ENCODE results near the gene CFAP221. TPM values are rescaled to one million over a fixed set of nuclear protein-coding genes. Genes with fewer than 3 reads are reported as not detected.

CFAP221 gene
- total and polyA plus RNA-seq, 10 of the 15 experiments (the other 5 are each of a cell fraction or from before 2014, with no cell fraction given): not detected

DNA sequence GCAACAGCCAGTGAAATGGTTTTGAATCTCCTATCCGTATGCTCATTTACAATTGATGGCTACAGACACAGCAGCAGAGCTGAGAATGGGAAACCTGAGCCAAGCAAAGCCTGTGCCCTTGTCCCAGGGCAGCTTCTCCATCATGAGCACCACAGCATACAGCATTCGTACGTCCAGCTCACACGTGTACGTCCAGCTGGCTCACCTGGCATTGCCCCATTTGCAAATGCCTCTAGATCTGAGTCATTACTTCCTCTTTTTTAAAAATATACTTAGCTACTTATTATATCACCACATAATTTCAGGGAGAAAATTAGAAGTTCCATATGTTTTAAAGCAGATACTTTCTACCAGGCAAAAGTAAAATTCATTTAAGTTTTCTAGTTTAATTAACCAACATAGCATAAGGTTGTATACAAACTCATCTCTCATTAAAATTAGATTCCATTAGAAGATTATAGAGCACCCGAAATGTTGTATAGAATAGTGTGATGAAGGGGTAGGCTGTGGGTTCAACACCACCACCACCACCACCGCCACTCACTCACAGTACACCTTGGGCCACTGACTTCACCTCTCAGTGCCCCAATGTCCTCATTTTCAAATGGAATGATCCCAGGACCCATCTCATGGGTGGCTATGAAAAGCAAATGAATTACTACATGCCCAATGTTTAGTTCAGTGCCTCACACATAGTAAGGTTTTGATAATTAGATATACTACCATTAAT, 103.4 kb downstream of the CFAP221 start:
- no peaks in the 10 kb centered on the region for H3K79me2 ChIP-seq (ENCODE audit: control insufficient read depth, insufficient read depth, low read length)
- ChIA-PET RAD21 (ENCODE audit: unreplicated experiment) (interaction anchor here (0.6 to 1.2 kb wide), 3 partner anchors 31 to 527 kb away, joined by 3 to 4 read pairs (median 3); partner anchors contain the start of gene TMEM177), POLR2A (interaction anchor here (0.6 kb wide), 1 partner anchor 123 kb away, joined by 4 read pairs; no protein-coding TSS in a partner anchor), CTCF (interaction anchor here (1.0 to 1.4 kb wide), 7 partner anchors 10 to 528 kb away, joined by 3 to 7 read pairs (median 4); no protein-coding TSS in a partner anchor), SMC1A (ENCODE audit: uncharacterized antibody, unreplicated experiment) (interaction anchor here (0.9 to 2.6 kb wide), 4 partner anchors 10 to 529 kb away, joined by 3 to 8 read pairs (median 4); no protein-coding TSS in a partner anchor)
- intact Hi-C loops (cut with micrococcal nuclease; ENCODE audit: unreplicated experiment): no loop called here
- no peak overlapping the region for H3K9ac ChIP-seq (ENCODE audit: control insufficient read depth, insufficient read depth, low read length)
- peaks cover 2% of the 10 kb centered on the region; the same call in 2 of the 3 replicates for H3K9me3 ChIP-seq (replicated peaks; ENCODE audit: control insufficient read depth, insufficient read depth, low read length)
- H4K20me1 ChIP-seq (ENCODE audit: control insufficient read depth, insufficient read depth): no peaks in the 10 kb centered on the region
- H2AFZ ChIP-seq (ENCODE audit: control insufficient read depth, low read depth, low read length): no peak overlapping the region
- no peak for FAIRE-seq
- BruUV-seq (replicated peaks): no TSS peak
- H3K27me3 ChIP-seq (replicated peaks in 1 of 2; ENCODE audit: control insufficient read depth in 2 of 2, insufficient read depth in 2 of 2, low read length in 1 of 2): no peaks in the 10 kb centered on the region
- peak; percentile 95 for ATAC-seq
- peak; percentile 35 for DNase-seq (ENCODE audit: low read depth, low spot score)
- no peaks in the 10 kb centered on the region for H3K36me3 ChIP-seq (ENCODE audit: control insufficient read depth in 2 of 2, insufficient read depth in 2 of 2, low read length in 1 of 2)
- in situ Hi-C loops (cut with MboI): no loop called here
- no peak overlapping the region; the same call in 1 of the 2 replicates for H3K4me2 ChIP-seq (ENCODE audit: control insufficient read depth, insufficient read depth)
- no peak overlapping the region for H3K4me3 ChIP-seq
- H3K4me1 ChIP-seq (ENCODE audit: control insufficient read depth, insufficient read depth, low read length): peaks cover 4% of the 10 kb centered on the region; the same call in 1 of the 2 replicates
- 10% methylated on average over 7 of the region's 7 CpGs for whole genome bisulfite sequencing (ENCODE audit: insufficient coverage, insufficient replicate concordance, low lambda C conversion rate, missing lambda C conversion rate)
- H3K27ac ChIP-seq (ENCODE audit: control insufficient read depth, insufficient read depth): no peak overlapping the region
- TF ChIP-seq EP300 (IDR thresholded peaks at IDR 0.05; ENCODE audit: borderline replicate concordance in 1 of 2, control insufficient read depth in 1 of 2, low read depth in 2 of 2, low read length in 2 of 2): 0 out of 4 replicates have a peak, but pooled peaks of 1 of the 2 experiments have one; percentile 16
- TF ChIP-seq, protein P1, sequence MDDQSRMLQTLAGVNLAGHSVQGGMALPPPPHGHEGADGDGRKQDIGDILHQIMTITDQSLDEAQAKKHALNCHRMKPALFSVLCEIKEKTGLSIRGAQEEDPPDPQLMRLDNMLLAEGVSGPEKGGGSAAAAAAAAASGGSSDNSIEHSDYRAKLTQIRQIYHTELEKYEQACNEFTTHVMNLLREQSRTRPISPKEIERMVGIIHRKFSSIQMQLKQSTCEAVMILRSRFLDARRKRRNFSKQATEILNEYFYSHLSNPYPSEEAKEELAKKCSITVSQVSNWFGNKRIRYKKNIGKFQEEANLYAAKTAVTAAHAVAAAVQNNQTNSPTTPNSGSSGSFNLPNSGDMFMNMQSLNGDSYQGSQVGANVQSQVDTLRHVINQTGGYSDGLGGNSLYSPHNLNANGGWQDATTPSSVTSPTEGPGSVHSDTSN (IDR thresholded peaks at IDR 0.05; ENCODE audit: insufficient replicate concordance, low read depth, low read length): no peak
- TF ChIP-seq, protein P2, sequence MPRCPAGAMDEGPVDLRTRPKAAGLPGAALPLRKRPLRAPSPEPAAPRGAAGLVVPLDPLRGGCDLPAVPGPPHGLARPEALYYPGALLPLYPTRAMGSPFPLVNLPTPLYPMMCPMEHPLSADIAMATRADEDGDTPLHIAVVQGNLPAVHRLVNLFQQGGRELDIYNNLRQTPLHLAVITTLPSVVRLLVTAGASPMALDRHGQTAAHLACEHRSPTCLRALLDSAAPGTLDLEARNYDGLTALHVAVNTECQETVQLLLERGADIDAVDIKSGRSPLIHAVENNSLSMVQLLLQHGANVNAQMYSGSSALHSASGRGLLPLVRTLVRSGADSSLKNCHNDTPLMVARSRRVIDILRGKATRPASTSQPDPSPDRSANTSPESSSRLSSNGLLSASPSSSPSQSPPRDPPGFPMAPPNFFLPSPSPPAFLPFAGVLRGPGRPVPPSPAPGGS (IDR thresholded peaks at IDR 0.05; ENCODE audit: borderline replicate concordance, insufficient read depth, low read depth, low read length, poor library complexity, severe bottlenecking): no peak
- peak; percentile 62; the same call in 1 of the 2 replicates for TF ChIP-seq IRF4 (IDR thresholded peaks at IDR 0.05; ENCODE audit: low read depth, low read length)
- TF ChIP-seq POU2F2 (IDR thresholded peaks at IDR 0.05; ENCODE audit: borderline replicate concordance, low read depth, low read length): peak; percentile 76; the same call in 1 of the 3 replicates
- TF ChIP-seq EED (IDR thresholded peaks at IDR 0.05; ENCODE audit: low read depth): no peak
- no peak for TF ChIP-seq ATF7 (IDR thresholded peaks at IDR 0.05; ENCODE audit: low read depth)
- TF ChIP-seq TAF1 (IDR thresholded peaks at IDR 0.05; ENCODE audit: borderline replicate concordance, low read depth, low read length): no peak
- TF ChIP-seq KDM1A (IDR thresholded peaks at IDR 0.05; ENCODE audit: borderline replicate concordance): no peak
- peak; percentile 74 for TF ChIP-seq JUNB (IDR thresholded peaks at IDR 0.05)
- TF ChIP-seq GABPA (IDR thresholded peaks at IDR 0.05; ENCODE audit: low read depth): no peak
- TF ChIP-seq BHLHE40 (IDR thresholded peaks at IDR 0.05; ENCODE audit: borderline replicate concordance in 1 of 2, low read depth in 2 of 2, low read length in 1 of 2): peak; percentile 63 to 77; a peak in 3 of 4 replicates
- no peak for TF ChIP-seq HDAC2 (IDR thresholded peaks at IDR 0.05)
- peak; percentile 27; the same call in 1 of the 2 replicates for TF ChIP-seq TCF3 (IDR thresholded peaks at IDR 0.05; ENCODE audit: borderline replicate concordance, insufficient read depth, low read depth, low read length)
- no peak for TF ChIP-seq CHD2 (IDR thresholded peaks at IDR 0.05; ENCODE audit: borderline replicate concordance, low read depth, low read length)
- no peak for TF ChIP-seq CHD4 (IDR thresholded peaks at IDR 0.05)
- TF ChIP-seq YY1 (IDR thresholded peaks at IDR 0.05; ENCODE audit: low read depth, low read length): no peak
- no peak for TF ChIP-seq SMAD5 (IDR thresholded peaks at IDR 0.05; ENCODE audit: low read depth)
- peak; percentile 86 for TF ChIP-seq TCF12 (IDR thresholded peaks at IDR 0.05; ENCODE audit: low read depth, low read length)
- TF ChIP-seq BCL11A (IDR thresholded peaks at IDR 0.05; ENCODE audit: low read depth, low read length): 0 out of 2 replicates have a peak, but pooled peaks have one; percentile 25
- TF ChIP-seq MEF2B (IDR thresholded peaks at IDR 0.05; ENCODE audit: partially characterized antibody, poor library complexity, severe bottlenecking): no peak
- TF ChIP-seq CEBPB (IDR thresholded peaks at IDR 0.05; ENCODE audit: borderline replicate concordance in 1 of 2, low read depth in 2 of 2, low read length in 2 of 2): no peak
